CD14-positive monocyte (primary cell): ENCODE data around the gene SEPTIN7. TPM values are rescaled to one million over a fixed set of nuclear protein-coding genes. Genes with fewer than 3 reads are reported as not detected.

Experiments used
- DNase-seq, 3 donors: peaks; one replicate each; pipeline ENCODE4 v3.0.0-alpha.2; 2011 to 2022
- H2AFZ ChIP-seq: 2 replicates; pipeline ENCODE4 v1.6.0; 2012; ENCODE audit warnings: mild to moderate bottlenecking, low read depth, low read length, inconsistent platforms; ENCODE audit not compliant: insufficient read depth, poor library complexity, severe bottlenecking
- H3K27ac ChIP-seq, 2 donors: 1 replicate in 1 of 2; 2 replicates in 1 of 2; pipeline ENCODE4 v1.5.1; 2012 to 2013; ENCODE audit warnings: low read length in 2 of 2, control low read depth in 1 of 2, inconsistent platforms in 1 of 2, low read depth in 1 of 2, mild to moderate bottlenecking in 1 of 2
- H3K27me3 ChIP-seq, 2 donors: one replicate each; pipeline versions ENCODE4 v1.6.0 to v1.6.1; 2011 to 2013; ENCODE audit warnings: low read length in 2 of 2; ENCODE audit not compliant: control insufficient read depth in 2 of 2, insufficient read depth in 2 of 2
- H3K36me3 ChIP-seq, 2 donors: replicated peaks in 1 of 2; 1 replicate in 1 of 2; 2 replicates in 1 of 2; pipeline versions ENCODE4 v1.5.1 to v1.6.1; 2012 to 2013; ENCODE audit warnings: low read length in 2 of 2, control low read depth in 1 of 2, inconsistent platforms in 1 of 2, mild to moderate bottlenecking in 1 of 2; ENCODE audit not compliant: insufficient read depth in 2 of 2, control insufficient read depth in 1 of 2
- H3K4me1 ChIP-seq, 2 donors: 1 replicate in 1 of 2; 2 replicates in 1 of 2; pipeline versions ENCODE4 v1.5.1 to v1.6.1; 2012 to 2013; ENCODE audit warnings: low read length in 2 of 2, control low read depth in 1 of 2, inconsistent platforms in 1 of 2, mild to moderate bottlenecking in 1 of 2, moderate library complexity in 1 of 2; ENCODE audit not compliant: insufficient read depth in 2 of 2, control insufficient read depth in 1 of 2
- H3K4me2 ChIP-seq: replicated peaks from 2 replicates; pipeline ENCODE3; 2012; ENCODE audit warnings: low read length, moderate library complexity, mild to moderate bottlenecking; ENCODE audit not compliant: poor library complexity, severe bottlenecking; ENCODE audit errors: extremely low read depth
- H3K4me3 ChIP-seq, 3 experiments: fragments of 200-600 bp in 1 of 3; sonication (generic) in 1 of 3; replicated peaks in 1 of 3; 1 replicate in 2 of 3; 2 replicates in 1 of 3; pipeline ENCODE4 v1.5.1; 2011 to 2013; ENCODE audit warnings: low read length in 3 of 3, mild to moderate bottlenecking in 3 of 3, control low read depth in 2 of 3, low read depth in 2 of 3, inconsistent platforms in 1 of 3, moderate library complexity in 1 of 3
- H3K79me2 ChIP-seq: 2 replicates; pipeline ENCODE4 v1.6.0; 2012; ENCODE audit warnings: mild to moderate bottlenecking, control low read depth, inconsistent platforms, low read length, moderate library complexity; ENCODE audit not compliant: insufficient read depth
- H3K9ac ChIP-seq: 2 replicates; pipeline ENCODE4 v1.6.0; 2017; ENCODE audit warnings: low read length, mild to moderate bottlenecking; ENCODE audit not compliant: insufficient read depth, poor library complexity, severe bottlenecking
- H3K9me3 ChIP-seq, 2 donors: replicated peaks in 1 of 2; 1 replicate in 1 of 2; 2 replicates in 1 of 2; pipeline versions ENCODE4 v1.5.1 to v1.6.1; 2012 to 2013; ENCODE audit warnings: low read length in 2 of 2, control low read depth in 1 of 2; ENCODE audit not compliant: control insufficient read depth in 1 of 2, insufficient read depth in 1 of 2
- H4K20me1 ChIP-seq: 2 replicates; pipeline ENCODE4 v1.6.0; 2012; ENCODE audit warnings: mild to moderate bottlenecking, low read length, control low read depth, moderate library complexity; ENCODE audit not compliant: insufficient read depth
- H3K27ac Mint-ChIP-seq, 7 donors: one replicate each; pipeline ENCODE4 v1.8.0; 2020; ENCODE audit warnings: mild to moderate bottlenecking in 7 of 7, mixed read lengths in 7 of 7, moderate library complexity in 6 of 7, inconsistent platforms in 2 of 7
- H3K27me3 Mint-ChIP-seq, 3 donors: one replicate each; pipeline ENCODE4 v1.8.0; 2021 to 2022; ENCODE audit warnings: low read depth in 3 of 3, mild to moderate bottlenecking in 3 of 3, mixed read lengths in 3 of 3, moderate library complexity in 3 of 3, inconsistent platforms in 1 of 3
- H3K36me3 Mint-ChIP-seq, 2 donors: one replicate each; pipeline ENCODE4 v1.8.0; 2020; ENCODE audit warnings: mixed read lengths in 2 of 2, inconsistent platforms in 1 of 2, mild to moderate bottlenecking in 1 of 2
- H3K4me1 Mint-ChIP-seq: one replicate; pipeline ENCODE4 v1.8.0; 2020; ENCODE audit warnings: mild to moderate bottlenecking, mixed read lengths
- H3K4me3 Mint-ChIP-seq, 2 donors: one replicate each; pipeline ENCODE4 v1.8.0; 2020; ENCODE audit warnings: mild to moderate bottlenecking in 2 of 2, mixed read lengths in 2 of 2, moderate library complexity in 1 of 2
- H3K9me3 Mint-ChIP-seq, 7 donors: one replicate each; pipeline ENCODE4 v1.8.0; 2020 to 2022; ENCODE audit warnings: mixed read lengths in 7 of 7, mild to moderate bottlenecking in 6 of 7, moderate library complexity in 6 of 7, inconsistent platforms in 2 of 7
- WGBS: methylation state at CpG from one replicate; pipeline ENCODE4 v1.1.5; 2013; ENCODE audit warnings: missing lambda C conversion rate; ENCODE audit not compliant: insufficient coverage; 5-methylcytosine and 5-hydroxymethylcytosine counted together
- intact Hi-C, 2 donors: fragments of 100-400 bp; cut with micrococcal nuclease; formaldehyde crosslinking; loops; one replicate each; pipeline versions ENCODE4 v1.15.0 to v1.15.1; 2023
- polyA plus RNA-seq, 3 donors: library from polyadenylated mRNA; depleted of rRNA in 1 of 3; unstranded in 2 of 3; stranded (reverse) in 1 of 3; fragments of 300-500 nt in 2 of 3; fragments of >200 nt in 1 of 3; fragmentation: Illumina TruSeq in 2 of 3; gene quantifications; 1 replicate in 2 of 3; 2 replicates in 1 of 3; pipeline ENCODE4 v1.2.3, GENCODE V29; 2012 to 2021
- TF ChIP-seq, protein P1 (sequence below): fragments of 200-600 bp; IDR thresholded peaks from one replicate; pipeline ENCODE4 v1.8.0; 2022; ENCODE audit warnings: antibody characterized with exemption, mild to moderate bottlenecking

Gene SEPTIN7
- polyA plus RNA-seq, 3 donors: 60.9 to 322 (median 224) TPM

DNA sequence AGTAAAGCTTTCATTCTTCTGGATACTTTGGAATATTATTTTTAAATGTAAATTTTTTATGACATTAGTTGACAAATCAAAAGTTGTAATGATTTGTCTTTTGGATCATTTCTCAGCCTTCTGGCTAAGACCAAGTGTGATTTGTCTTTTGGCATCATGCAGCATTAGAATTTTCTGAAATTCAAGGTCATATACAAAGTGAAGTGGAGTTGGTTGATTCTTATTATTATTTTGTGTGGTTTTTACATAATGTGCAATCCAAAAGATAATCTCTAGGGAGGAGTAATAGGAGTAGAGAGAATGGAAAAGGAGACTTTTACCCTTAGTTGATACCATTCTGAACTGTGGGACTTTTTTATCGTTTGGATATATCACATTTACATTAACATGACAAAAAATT is 24.2 kb upstream of the SEPTIN7 start:
- no peaks in the 10 kb centered on the region for H3K36me3 ChIP-seq
- H3K9ac ChIP-seq: no peak overlapping the region
- no peaks in the 10 kb centered on the region for H3K9me3 Mint-ChIP-seq
- no peak overlapping the region for H3K4me3 ChIP-seq
- intact Hi-C loops: no loop called here
- no peaks in the 10 kb centered on the region for H3K4me1 Mint-ChIP-seq
- no peak overlapping the region for H3K27ac ChIP-seq
- H2AFZ ChIP-seq: no peak overlapping the region
- H4K20me1 ChIP-seq: no peaks in the 10 kb centered on the region
- H3K4me3 Mint-ChIP-seq: no peak overlapping the region
- H3K4me2 ChIP-seq: no peak overlapping the region
- H3K9me3 ChIP-seq: no peaks in the 10 kb centered on the region
- WGBS: no CpG with 5 or more reads among the region's 1 CpG
- no peaks in the 10 kb centered on the region for H3K27me3 ChIP-seq
- H3K36me3 Mint-ChIP-seq: no peaks in the 10 kb centered on the region
- no peak overlapping the region for H3K27ac Mint-ChIP-seq
- no peaks in the 10 kb centered on the region for H3K27me3 Mint-ChIP-seq
- DNase-seq: no peak
- H3K79me2 ChIP-seq: no peaks in the 10 kb centered on the region
- TF ChIP-seq, protein P1, sequence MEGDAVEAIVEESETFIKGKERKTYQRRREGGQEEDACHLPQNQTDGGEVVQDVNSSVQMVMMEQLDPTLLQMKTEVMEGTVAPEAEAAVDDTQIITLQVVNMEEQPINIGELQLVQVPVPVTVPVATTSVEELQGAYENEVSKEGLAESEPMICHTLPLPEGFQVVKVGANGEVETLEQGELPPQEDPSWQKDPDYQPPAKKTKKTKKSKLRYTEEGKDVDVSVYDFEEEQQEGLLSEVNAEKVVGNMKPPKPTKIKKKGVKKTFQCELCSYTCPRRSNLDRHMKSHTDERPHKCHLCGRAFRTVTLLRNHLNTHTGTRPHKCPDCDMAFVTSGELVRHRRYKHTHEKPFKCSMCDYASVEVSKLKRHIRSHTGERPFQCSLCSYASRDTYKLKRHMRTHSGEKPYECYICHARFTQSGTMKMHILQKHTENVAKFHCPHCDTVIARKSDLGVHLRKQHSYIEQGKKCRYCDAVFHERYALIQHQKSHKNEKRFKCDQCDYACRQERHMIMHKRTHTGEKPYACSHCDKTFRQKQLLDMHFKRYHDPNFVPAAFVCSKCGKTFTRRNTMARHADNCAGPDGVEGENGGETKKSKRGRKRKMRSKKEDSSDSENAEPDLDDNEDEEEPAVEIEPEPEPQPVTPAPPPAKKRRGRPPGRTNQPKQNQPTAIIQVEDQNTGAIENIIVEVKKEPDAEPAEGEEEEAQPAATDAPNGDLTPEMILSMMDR: no peak
- no peaks in the 10 kb centered on the region for H3K4me1 ChIP-seq

DNA sequence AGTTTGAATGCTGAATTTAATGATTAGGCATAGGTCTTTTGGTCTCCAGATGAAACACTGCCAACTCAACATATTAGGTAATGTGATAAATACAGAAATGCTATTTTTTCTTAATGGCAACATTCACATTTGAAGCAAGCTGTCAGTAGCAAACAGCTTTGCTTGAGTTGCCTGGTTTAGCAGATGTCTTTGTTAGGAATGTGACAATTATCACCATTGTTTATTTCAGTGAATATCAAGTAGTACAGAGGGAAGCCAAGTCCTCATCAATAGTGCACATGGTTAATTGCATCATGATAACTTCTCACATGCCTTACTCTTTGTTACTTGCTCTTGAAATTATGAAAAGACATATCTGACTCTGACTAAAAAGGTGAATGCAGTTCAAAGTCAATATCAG is 23.7 kb upstream of the SEPTIN7 start:
- intact Hi-C loops: no loop called here
- no peaks in the 10 kb centered on the region for H3K36me3 Mint-ChIP-seq
- H3K4me3 Mint-ChIP-seq: no peak overlapping the region
- Histone ChIP-seq H3K9me3 (no peaks in the 10 kb centered on the region), H3K36me3 (no peaks in the 10 kb centered on the region), H2AFZ (no peak overlapping the region), H3K4me3 (no peak overlapping the region), H3K4me2 (no peak overlapping the region), H3K27ac (no peak overlapping the region), H3K9ac (no peak overlapping the region), H4K20me1 (no peaks in the 10 kb centered on the region), H3K4me1 (no peaks in the 10 kb centered on the region), H3K79me2 (no peaks in the 10 kb centered on the region), H3K27me3 (no peaks in the 10 kb centered on the region)
- no peaks in the 10 kb centered on the region for H3K4me1 Mint-ChIP-seq
- TF ChIP-seq, protein P1: no peak
- no peak for DNase-seq
- H3K27ac Mint-ChIP-seq: no peak overlapping the region
- H3K9me3 Mint-ChIP-seq: no peaks in the 10 kb centered on the region
- H3K27me3 Mint-ChIP-seq: no peaks in the 10 kb centered on the region
